ENCODE data around the gene GPR161. TPM values are rescaled to one million over a fixed set of nuclear protein-coding genes. Genes with fewer than 3 reads are reported as not detected.

GPR161 gene
- total and polyA plus RNA-seq, 9 donors = 9.8 to 20.8 (median 15.3) TPM

- Histone ChIP-seq H3K4me1 (ENCODE audit: control insufficient read depth, insufficient read depth, low read length) (no peaks in the 10 kb centered on the region), H3K36me3 (ENCODE audit: control insufficient read depth, insufficient read depth, low read length) (peaks cover 43% of the 10 kb centered on the region), H3K27me3 (ENCODE audit: control insufficient read depth, insufficient read depth, low read length) (no peaks in the 10 kb centered on the region), H3K27ac (ENCODE audit: low read length) (no peak overlapping the region), H3K9me3 (replicated peaks; ENCODE audit: control insufficient read depth, low read depth, low read length) (no peaks in the 10 kb centered on the region), H3K4me3 (ENCODE audit: low read length) (no peak overlapping the region)
- WGBS (ENCODE audit: insufficient coverage) = 93% methylated on average over 7 of the region's 12 CpGs
- DNase-seq = no peak
These were observed 38.7 kb downstream of the GPR161 start for GRCh38 chr1:168097921-168098528.

DNA sequence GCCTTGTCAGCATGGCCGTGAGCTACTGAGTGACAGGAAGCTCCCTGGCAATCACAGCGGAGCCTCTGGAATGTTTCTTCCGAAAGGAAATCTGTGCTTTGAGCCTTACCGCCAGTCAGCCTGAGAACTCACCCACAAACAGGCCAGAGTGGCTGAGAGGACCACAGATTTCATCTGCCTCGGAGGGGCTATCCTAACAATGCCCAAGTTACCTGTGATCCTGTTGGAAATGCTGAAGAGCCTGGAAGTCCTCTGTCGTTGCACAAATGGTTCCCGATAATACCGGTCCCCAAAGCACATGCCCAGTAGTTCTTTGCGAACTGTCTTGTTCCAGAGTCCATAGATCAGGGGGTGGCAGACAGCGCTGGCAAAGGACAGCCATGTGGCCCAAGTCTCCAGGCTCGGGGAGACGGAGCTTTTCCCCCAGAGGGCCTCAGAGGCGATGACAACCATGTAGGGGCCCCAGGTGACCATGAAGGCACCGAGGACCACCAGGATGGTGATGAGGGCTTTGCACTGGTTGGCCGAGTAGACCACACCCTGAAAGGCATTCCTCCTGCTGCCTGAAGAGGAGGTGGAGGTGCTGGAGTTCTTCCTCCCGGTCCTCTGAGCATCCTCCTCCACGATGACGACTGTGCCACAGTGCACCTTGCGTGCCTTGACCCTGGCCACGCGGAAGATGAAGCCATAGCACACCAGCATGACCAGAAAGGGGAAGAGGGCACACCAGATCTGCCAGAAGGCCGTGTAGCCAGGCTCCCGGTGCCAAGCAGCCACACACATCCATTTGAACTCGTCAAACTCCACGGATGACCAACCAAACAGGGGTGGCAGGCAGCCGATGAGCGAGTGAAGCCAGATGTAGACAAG is 40.2 kb downstream of the GPR161 start:
- Histone ChIP-seq H3K9me3 (replicated peaks; ENCODE audit: control insufficient read depth, low read depth, low read length) (no peaks in the 10 kb centered on the region), H3K4me1 (ENCODE audit: control insufficient read depth, insufficient read depth, low read length) (no peaks in the 10 kb centered on the region), H3K27me3 (ENCODE audit: control insufficient read depth, insufficient read depth, low read length) (no peaks in the 10 kb centered on the region), H3K36me3 (ENCODE audit: control insufficient read depth, insufficient read depth, low read length) (peaks cover 40% of the 10 kb centered on the region), H3K27ac (ENCODE audit: low read length) (no peak overlapping the region), H3K4me3 (ENCODE audit: low read length) (no peak overlapping the region)
- DNase-seq = no peak
- 95% methylated on average over 24 of the region's 27 CpGs for WGBS (ENCODE audit: insufficient coverage)

- Histone ChIP-seq H3K4me3 (ENCODE audit: low read length) (no peak overlapping the region), H3K9me3 (replicated peaks; ENCODE audit: control insufficient read depth, low read depth, low read length) (no peaks in the 10 kb centered on the region), H3K36me3 (ENCODE audit: control insufficient read depth, insufficient read depth, low read length) (peaks cover 44% of the 10 kb centered on the region), H3K27me3 (ENCODE audit: control insufficient read depth, insufficient read depth, low read length) (no peaks in the 10 kb centered on the region), H3K4me1 (ENCODE audit: control insufficient read depth, insufficient read depth, low read length) (no peaks in the 10 kb centered on the region), H3K27ac (ENCODE audit: low read length) (no peak overlapping the region)
- 97% methylated on average over 5 of the region's 6 CpGs for WGBS (ENCODE audit: insufficient coverage)
- no peak for DNase-seq
These were observed 41.3 kb downstream of the GPR161 start for GRCh38 chr1:168095476-168095875.

GRCh38 chr1:168093616-168094015 is 43.1 kb downstream of the GPR161 start:
- Histone ChIP-seq H3K4me3 (ENCODE audit: low read length) (no peak overlapping the region), H3K4me1 (ENCODE audit: control insufficient read depth, insufficient read depth, low read length) (no peaks in the 10 kb centered on the region), H3K27ac (ENCODE audit: low read length) (no peak overlapping the region), H3K36me3 (ENCODE audit: control insufficient read depth, insufficient read depth, low read length) (peaks cover 41% of the 10 kb centered on the region), H3K9me3 (replicated peaks; ENCODE audit: control insufficient read depth, low read depth, low read length) (no peaks in the 10 kb centered on the region), H3K27me3 (ENCODE audit: control insufficient read depth, insufficient read depth, low read length) (no peaks in the 10 kb centered on the region)
- no peak for DNase-seq
- WGBS (ENCODE audit: insufficient coverage) = 93% methylated on average over 4 of the region's 4 CpGs

DNA sequence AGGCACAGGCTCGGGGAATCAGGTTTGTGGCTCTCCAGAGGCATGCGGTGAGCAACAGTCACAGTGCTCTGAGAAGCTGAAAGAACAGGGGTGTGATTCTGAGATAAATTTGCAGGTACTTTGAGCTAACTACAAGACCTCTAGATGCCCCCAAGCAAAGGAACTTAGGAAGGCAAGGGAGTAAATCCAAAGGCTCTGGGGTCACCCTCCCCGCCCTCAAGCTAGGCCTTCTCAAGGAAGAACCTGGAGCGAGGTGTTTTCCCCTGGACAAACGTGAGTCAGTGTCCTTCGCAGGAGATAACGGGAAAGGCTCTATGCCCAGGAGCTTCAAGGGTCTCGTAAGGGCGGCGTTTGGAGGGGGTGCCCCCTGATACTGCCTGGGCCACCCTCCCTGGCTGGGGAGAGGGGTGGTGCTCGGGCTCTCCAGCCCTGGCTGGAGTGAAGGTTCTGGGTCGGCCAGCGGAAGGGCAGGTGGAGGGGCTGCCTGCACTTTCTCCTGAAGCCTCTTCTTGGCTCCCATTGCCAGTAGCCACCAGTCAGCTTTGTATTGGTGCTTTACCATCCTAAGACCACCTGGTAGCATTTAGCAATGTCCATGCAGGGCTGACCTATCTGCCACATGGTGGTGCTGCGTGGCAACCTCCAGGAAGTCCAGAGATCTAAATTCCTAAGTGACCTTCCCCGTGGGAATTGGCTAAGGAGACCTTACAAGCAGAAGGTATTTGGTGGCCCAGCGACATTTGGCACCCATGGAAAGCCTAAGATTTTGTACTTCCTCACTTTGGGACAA is 44.0 kb downstream of the GPR161 start:
- Histone ChIP-seq H3K9me3 (replicated peaks; ENCODE audit: control insufficient read depth, low read depth, low read length) (no peaks in the 10 kb centered on the region), H3K27ac (ENCODE audit: low read length) (no peak overlapping the region), H3K4me3 (ENCODE audit: low read length) (no peak overlapping the region), H3K27me3 (ENCODE audit: control insufficient read depth, insufficient read depth, low read length) (no peaks in the 10 kb centered on the region), H3K4me1 (ENCODE audit: control insufficient read depth, insufficient read depth, low read length) (no peaks in the 10 kb centered on the region), H3K36me3 (ENCODE audit: control insufficient read depth, insufficient read depth, low read length) (peaks cover 33% of the 10 kb centered on the region)
- 71% methylated on average over 12 of the region's 16 CpGs for WGBS (ENCODE audit: insufficient coverage)
- DNase-seq = no peak

DNA sequence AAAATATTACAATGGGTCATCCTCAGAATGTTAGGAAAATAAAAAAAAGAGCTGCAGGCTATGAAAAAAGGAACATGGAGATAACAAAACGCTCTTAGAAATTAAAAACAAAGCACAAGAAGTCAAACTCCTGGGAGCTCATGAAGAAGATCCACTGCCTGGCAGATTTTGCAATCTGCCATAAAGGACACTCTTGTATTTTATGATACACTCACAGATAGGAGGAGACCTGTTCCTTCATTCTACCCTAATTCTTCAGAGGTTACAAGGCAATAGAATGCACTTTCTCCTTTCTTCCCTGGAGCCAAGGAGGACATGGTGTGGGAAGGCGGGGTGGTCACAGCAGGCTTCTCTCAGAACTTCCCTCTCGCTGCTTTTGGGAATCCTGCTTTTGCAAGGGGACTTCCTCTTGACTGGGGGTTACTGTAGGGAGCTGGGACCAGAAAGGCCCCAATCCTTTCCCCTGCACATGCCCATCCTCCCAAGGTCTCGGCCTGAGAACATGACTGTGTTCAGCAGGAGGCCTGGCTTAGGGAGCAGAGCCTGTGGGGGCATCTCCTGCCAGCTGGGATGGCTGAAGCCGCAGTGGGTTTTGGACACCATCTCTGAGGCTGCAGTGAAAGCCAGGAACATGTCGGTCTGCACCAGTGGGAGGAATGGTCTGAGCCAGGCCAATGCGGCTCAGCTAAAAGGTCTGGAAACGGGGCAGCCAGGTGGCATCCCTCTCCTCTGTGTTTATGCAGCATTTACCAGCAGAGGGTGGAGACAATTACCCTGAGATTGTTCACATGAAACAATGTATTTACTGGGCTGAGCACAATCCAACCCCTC is 44.8 kb downstream of the GPR161 start:
- WGBS (ENCODE audit: insufficient coverage) = 77% methylated on average over 5 of the region's 8 CpGs
- Histone ChIP-seq H3K4me3 (ENCODE audit: low read length) (no peak overlapping the region), H3K27ac (ENCODE audit: low read length) (no peak overlapping the region), H3K27me3 (ENCODE audit: control insufficient read depth, insufficient read depth, low read length) (no peaks in the 10 kb centered on the region), H3K9me3 (replicated peaks; ENCODE audit: control insufficient read depth, low read depth, low read length) (no peaks in the 10 kb centered on the region), H3K4me1 (ENCODE audit: control insufficient read depth, insufficient read depth, low read length) (no peaks in the 10 kb centered on the region), H3K36me3 (ENCODE audit: control insufficient read depth, insufficient read depth, low read length) (peaks cover 35% of the 10 kb centered on the region)
- no peak for DNase-seq

- H3K27me3 ChIP-seq (ENCODE audit: control insufficient read depth, insufficient read depth, low read length) = no peaks in the 10 kb centered on the region
- no peak for DNase-seq
- WGBS (ENCODE audit: insufficient coverage) = 86% methylated on average over 5 of the region's 9 CpGs
- no peaks in the 10 kb centered on the region for H3K9me3 ChIP-seq (replicated peaks; ENCODE audit: control insufficient read depth, low read depth, low read length)
- H3K27ac ChIP-seq (ENCODE audit: low read length) = no peak overlapping the region
- no peaks in the 10 kb centered on the region for H3K4me1 ChIP-seq (ENCODE audit: control insufficient read depth, insufficient read depth, low read length)
- peaks cover 29% of the 10 kb centered on the region for H3K36me3 ChIP-seq (ENCODE audit: control insufficient read depth, insufficient read depth, low read length)
- no peak overlapping the region for H3K4me3 ChIP-seq (ENCODE audit: low read length)
These were observed 45.7 kb downstream of the GPR161 start for GRCh38 chr1:168091063-168091462.

- 89% methylated on average over 13 of the region's 14 CpGs for WGBS (ENCODE audit: insufficient coverage)
- Histone ChIP-seq H3K36me3 (ENCODE audit: control insufficient read depth, insufficient read depth, low read length) (peaks cover 24% of the 10 kb centered on the region), H3K4me3 (ENCODE audit: low read length) (no peak overlapping the region), H3K9me3 (replicated peaks; ENCODE audit: control insufficient read depth, low read depth, low read length) (no peaks in the 10 kb centered on the region), H3K4me1 (ENCODE audit: control insufficient read depth, insufficient read depth, low read length) (peaks cover 4% of the 10 kb centered on the region), H3K27ac (ENCODE audit: low read length) (no peak overlapping the region), H3K27me3 (ENCODE audit: control insufficient read depth, insufficient read depth, low read length) (no peaks in the 10 kb centered on the region)
- no peak for DNase-seq
These were observed 46.3 kb downstream of the GPR161 start for GRCh38 chr1:168090395-168090794.

DNA sequence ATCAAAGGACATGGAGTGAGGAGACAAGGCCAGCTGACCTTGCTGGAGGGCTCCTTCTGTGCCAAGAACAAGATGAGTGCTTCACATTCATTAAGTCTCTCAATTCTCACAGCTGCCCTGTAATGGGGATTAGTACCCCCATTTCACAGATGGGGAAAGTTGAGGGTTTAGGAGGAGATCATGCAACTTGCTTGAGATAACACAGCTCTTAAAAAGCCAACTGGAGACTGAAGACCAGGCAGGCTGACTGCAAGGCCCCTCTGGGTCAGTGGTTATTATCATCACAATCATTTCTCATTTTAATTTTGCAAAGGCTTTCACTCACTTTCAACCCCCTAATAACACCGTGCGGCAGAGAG is 46.8 kb downstream of the GPR161 start:
- Histone ChIP-seq H3K9me3 (replicated peaks; ENCODE audit: control insufficient read depth, low read depth, low read length) (no peaks in the 10 kb centered on the region), H3K4me1 (ENCODE audit: control insufficient read depth, insufficient read depth, low read length) (peaks cover 7% of the 10 kb centered on the region), H3K36me3 (ENCODE audit: control insufficient read depth, insufficient read depth, low read length) (peaks cover 23% of the 10 kb centered on the region), H3K27me3 (ENCODE audit: control insufficient read depth, insufficient read depth, low read length) (no peaks in the 10 kb centered on the region), H3K27ac (ENCODE audit: low read length) (no peak overlapping the region), H3K4me3 (ENCODE audit: low read length) (no peak overlapping the region)
- WGBS (ENCODE audit: insufficient coverage) = no CpG with 5 or more reads among the region's 2 CpGs
- DNase-seq = no peak

Data from muscle of leg (tissue), 11 donors.